NCI-H1436 treated with DMSO at 0.1 percent for 48 hours (cell line): ENCODE data around the gene MRE11.
"Not testable (repeated sequence)": the region's sequence is repeated elsewhere in the genome, so short reads cannot be mapped to it uniquely, and the experiment has no call there.

Experiments used
- DNase-seq: peaks from one replicate; lab custom pipeline; 2025; lab: John Stamatoyannopoulos, UW

MRE11 gene

GRCh38 chr11:94506513-94506912, 12.9 kb upstream of the MRE11 start:
- DNase-seq, result not testable (repeated sequence)

- DNase-seq, result peak; percentile 8
Observed at GRCh38 chr11:94504689-94505293, 11.1 kb upstream of the MRE11 start.

DNA sequence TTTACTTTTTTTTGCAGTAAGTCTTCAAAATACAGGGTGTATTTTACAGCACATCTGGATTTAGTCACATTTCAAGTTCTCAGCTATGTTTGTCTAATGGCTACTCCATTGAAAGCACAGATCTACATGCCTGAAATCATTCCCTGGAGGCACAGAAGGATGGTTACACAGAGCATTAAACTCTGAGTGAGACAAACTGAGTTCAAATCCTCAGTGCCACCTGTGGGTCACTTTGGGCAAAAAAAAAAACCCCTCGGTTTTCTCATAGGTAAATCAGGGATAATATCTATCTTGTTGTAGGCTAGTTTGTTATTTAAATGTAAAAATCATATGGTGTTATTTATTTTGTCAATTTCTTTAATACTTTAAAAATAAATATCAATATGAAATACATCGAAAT, 7.9 kb upstream of the MRE11 start:
- no peak for DNase-seq

- no peak for DNase-seq
Observed at GRCh38 chr11:94500181-94500580, 6.5 kb upstream of the MRE11 start.

DNA sequence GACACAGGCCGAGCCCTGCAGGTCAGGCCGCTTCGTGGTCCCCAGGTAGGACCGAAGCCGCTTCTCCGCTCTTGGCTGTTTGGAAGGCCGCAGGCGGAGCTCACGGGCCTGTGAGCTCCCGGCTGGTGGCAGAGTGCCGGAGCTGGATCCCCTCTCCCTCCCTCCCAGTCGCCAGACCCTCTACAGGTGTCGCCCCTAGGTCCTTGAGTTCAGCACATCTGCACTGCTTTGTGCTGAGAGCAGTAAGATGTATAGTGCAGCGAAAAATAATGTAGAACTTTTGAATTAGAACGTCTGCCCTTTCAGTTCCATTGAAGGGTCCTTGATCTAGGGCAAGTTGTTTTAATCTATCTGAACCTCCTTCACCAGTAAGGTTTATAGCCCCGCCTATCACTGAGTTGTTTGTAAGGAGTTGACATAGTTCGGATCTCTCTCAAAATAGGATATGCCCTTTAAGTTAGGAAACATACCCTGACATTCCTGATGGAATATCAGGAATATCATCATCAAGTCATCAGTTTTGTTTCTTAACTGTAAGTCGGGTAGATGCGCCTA, 559 bp upstream of the MRE11 start:
- DNase-seq, result no peak

- DNase-seq, result no peak
Observed at GRCh38 chr11:94486068-94486467, 7.6 kb downstream of the MRE11 start.

DNA sequence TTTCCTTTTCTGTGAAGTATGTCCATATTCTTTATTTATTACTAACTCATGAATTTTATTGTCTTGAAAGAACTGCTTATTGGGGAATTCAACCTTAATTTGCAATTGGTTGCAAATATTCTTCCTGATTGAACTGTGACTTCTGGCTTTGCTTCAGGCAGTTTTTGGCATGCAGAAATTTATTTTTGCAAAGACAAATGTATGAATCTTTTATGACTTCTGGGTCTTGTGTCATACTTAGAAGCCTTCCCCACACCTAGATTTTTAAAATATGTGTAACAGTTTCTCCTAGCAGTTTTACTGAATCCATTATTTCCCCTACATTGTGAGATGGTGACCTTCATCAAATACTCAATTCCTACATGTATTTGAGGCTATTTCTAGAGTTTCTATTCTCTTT, 12.3 kb downstream of the MRE11 start:
- no peak for DNase-seq

DNA sequence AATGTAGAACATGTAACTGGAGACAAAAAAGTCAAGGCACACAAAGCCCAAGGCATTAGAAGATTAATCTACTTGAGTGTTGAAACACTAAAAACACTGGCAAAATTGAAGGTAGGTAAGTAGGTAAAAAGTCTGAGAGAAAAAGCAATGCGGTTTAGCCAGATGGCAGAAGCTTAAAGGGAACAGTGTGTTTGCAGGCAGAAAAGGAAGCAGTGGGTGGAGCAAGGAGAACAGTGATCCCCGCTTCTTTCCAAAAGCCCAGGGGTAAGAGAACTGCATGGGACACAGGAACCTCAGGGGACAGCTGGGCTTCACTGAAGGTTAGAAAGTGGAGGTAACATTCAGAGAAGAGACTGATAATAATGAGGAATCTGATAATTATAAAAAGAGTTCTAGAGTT, 16.0 kb downstream of the MRE11 start:
- DNase-seq, result no peak

GRCh38 chr11:94472916-94473799, 20.5 kb downstream of the MRE11 start:
- DNase-seq, result no peak

GRCh38 chr11:94469416-94469815, 24.2 kb downstream of the MRE11 start:
- DNase-seq, result no peak

DNA sequence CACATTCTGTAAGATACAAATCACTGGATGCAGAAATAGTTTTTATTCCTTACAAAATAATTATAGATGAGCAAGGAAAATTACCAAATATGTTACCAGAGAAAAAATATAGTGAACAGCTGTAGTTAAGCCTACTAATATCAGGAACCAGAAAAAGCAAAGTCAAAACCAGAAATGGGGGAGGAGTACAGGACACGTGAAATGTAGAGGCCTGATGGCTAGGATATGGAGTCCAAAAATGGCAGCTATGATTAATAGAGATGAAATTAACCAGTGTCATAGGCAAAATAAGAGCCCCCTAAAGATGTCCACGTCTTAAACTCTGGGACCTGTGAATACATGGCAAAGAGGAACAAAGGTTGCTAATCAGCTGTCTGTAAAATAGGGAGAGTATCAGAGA, 34.1 kb downstream of the MRE11 start:
- DNase-seq, result no peak

GRCh38 chr11:94457118-94458029, 36.3 kb downstream of the MRE11 start:
- no peak for DNase-seq

- no peak for DNase-seq
Observed at GRCh38 chr11:94455861-94456260, 37.8 kb downstream of the MRE11 start.

DNA sequence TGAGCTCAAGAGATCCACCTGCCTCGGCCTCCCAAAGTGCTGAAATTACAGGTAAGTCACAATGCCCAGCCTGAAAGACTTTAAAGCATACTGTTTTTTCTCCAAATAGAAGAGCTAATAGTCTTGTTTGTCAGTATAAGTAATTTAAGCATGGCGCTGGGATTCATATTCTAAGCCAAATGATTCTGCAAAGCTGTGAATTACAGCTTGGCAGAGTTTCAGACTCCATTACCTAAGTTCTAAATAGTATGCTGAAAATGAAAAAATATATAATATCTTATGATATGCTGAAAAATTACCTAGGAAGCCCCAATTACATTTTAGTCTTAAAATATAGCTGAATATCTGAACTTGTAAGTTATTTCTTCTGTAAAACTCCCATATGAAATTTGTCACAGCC, 39.3 kb downstream of the MRE11 start:
- DNase-seq, result no peak

DNA sequence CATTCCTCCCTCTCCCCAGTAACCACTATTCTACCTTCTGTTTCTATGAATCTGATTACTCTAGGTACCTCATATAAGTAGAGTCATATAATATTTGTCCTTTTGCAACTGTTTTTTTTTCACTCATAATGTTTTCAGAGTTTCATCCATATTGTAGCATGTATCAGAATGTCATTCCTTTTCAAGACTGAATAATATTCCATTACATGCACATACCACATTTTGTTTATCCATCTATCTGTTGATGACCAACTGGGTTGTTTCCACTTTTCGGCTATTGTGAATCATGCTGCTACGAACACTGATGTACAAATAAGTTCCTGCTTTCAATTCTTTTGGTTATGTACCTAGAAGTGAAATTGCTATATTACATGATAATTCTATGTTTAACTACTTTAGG, 40.7 kb downstream of the MRE11 start:
- no peak for DNase-seq

DNA sequence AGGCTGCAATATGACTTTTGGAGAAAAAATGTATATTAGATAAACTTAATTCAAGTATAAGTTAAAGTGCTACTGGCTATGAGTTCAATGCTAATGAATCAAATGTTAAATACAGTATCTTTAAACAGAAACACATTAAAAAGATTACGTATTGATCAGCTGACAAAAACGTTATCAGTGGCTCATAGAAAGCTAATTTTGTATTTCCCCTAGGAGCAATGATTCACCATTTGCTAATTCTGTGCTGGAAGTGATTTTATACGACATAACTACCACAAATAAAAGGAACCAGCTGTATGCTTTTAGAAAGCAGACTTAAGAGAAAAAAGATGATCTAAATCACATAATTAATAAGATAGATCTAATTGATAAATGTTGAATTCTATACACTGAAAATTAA, 43.6 kb downstream of the MRE11 start:
- no peak for DNase-seq

- DNase-seq, result no peak
Observed at GRCh38 chr11:94449437-94449836, 44.2 kb downstream of the MRE11 start.

DNA sequence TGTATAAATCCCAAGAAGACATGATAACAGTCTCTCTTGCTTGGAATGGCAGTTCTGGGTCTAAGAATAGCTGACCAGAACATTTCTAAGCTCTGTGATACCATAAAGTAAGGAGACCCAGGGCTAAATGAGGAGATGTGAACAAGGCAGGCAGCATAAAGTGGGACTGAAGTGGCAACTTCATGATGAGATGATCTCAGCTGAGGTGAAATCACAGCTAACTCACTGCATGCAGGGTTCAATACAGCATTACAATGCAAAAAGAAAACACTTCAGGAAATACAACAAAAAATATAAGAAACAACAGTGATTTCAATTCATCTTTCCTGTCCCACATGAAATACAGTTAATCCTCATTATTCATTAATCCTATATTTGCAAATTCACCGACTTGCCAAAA, 44.6 kb downstream of the MRE11 start:
- no peak for DNase-seq

GRCh38 chr11:94447149-94447548, 46.5 kb downstream of the MRE11 start:
- DNase-seq, result no peak

- no peak for DNase-seq
Observed at GRCh38 chr11:94445641-94446040, 48.0 kb downstream of the MRE11 start.

- DNase-seq, result no peak
Observed at GRCh38 chr11:94433049-94433448, 60.6 kb downstream of the MRE11 start.

GRCh38 chr11:94424662-94425061, 69.0 kb downstream of the MRE11 start:
- DNase-seq, result no peak
